MCF 10A (cell line): ENCODE results near the gene RNF207. TPM values are rescaled to one million over a fixed set of nuclear protein-coding genes. Genes with fewer than 3 reads are reported as not detected.

Experiments
- BruUV-seq: library from RNA; stranded (reverse); fragments of 400-500 nt; replicated peaks from 2 replicates; lab custom pipeline; 2021; lab: Mats Ljungman, UMichigan
- CTCF ChIA-PET: fragments of 300-600 bp; sonication (Branson Sonifier 250); formaldehyde crosslinking; extraction: SDS; loops from one replicate; lab custom pipeline; 2021; ENCODE audit warnings: antibody characterized with exemption, inconsistent platforms; lab: Yijun Ruan, JAX
- POLR2A ChIA-PET: fragments of 300-600, 350-650 bp; sonication (Branson Sonifier 250); formaldehyde crosslinking; extraction: SDS; loops from one replicate; lab custom pipeline; 2020; ENCODE audit warnings: antibody characterized with exemption, inconsistent platforms; lab: Yijun Ruan, JAX
- DNase-seq: peaks from one replicate; pipeline ENCODE4 v3.0.0-alpha.2; 2018; ENCODE audit not compliant: unreplicated experiment
- H3K27ac Mint-ChIP-seq: one replicate; pipeline ENCODE4 v1.8.0; 2022; ENCODE audit warnings: mild to moderate bottlenecking, low read depth, mixed read lengths; ENCODE audit not compliant: unreplicated experiment
- H3K27me3 Mint-ChIP-seq: one replicate; pipeline ENCODE4 v1.8.0; 2022; ENCODE audit warnings: mixed read lengths; ENCODE audit not compliant: insufficient read depth, unreplicated experiment
- H3K36me3 Mint-ChIP-seq: one replicate; pipeline ENCODE4 v1.8.0; 2022; ENCODE audit warnings: mild to moderate bottlenecking, moderate library complexity, mixed read lengths; ENCODE audit not compliant: insufficient read depth, unreplicated experiment
- H3K4me1 Mint-ChIP-seq: one replicate; pipeline ENCODE4 v1.8.0; 2022; ENCODE audit warnings: mixed read lengths; ENCODE audit not compliant: insufficient read depth, unreplicated experiment
- H3K4me3 Mint-ChIP-seq: one replicate; pipeline ENCODE4 v1.8.0; 2022; ENCODE audit warnings: mild to moderate bottlenecking, moderate library complexity, mixed read lengths; ENCODE audit not compliant: unreplicated experiment
- H3K9me3 Mint-ChIP-seq: one replicate; pipeline ENCODE4 v1.8.0; 2022; ENCODE audit warnings: mixed read lengths; ENCODE audit not compliant: unreplicated experiment
- intact Hi-C: fragments of 100-400 bp; cut with micrococcal nuclease; formaldehyde crosslinking; loops from 2 replicates; pipeline ENCODE4 v1.14.1; 2022
- total RNA-seq: library from RNA; stranded (reverse); gene quantifications from 2 replicates; pipeline ENCODE4 v1.2.3, GENCODE V29; 2022
- TF ChIP-seq, protein P1 (sequence below): fragments of 200-600 bp; IDR thresholded peaks from one replicate; pipeline ENCODE4 v1.8.0; 2022; ENCODE audit warnings: antibody characterized with exemption, mild to moderate bottlenecking; ENCODE audit not compliant: unreplicated experiment

The RNF207 gene
- total RNA-seq, 1 experiment from 2014 or later = 6.2 TPM

DNA sequence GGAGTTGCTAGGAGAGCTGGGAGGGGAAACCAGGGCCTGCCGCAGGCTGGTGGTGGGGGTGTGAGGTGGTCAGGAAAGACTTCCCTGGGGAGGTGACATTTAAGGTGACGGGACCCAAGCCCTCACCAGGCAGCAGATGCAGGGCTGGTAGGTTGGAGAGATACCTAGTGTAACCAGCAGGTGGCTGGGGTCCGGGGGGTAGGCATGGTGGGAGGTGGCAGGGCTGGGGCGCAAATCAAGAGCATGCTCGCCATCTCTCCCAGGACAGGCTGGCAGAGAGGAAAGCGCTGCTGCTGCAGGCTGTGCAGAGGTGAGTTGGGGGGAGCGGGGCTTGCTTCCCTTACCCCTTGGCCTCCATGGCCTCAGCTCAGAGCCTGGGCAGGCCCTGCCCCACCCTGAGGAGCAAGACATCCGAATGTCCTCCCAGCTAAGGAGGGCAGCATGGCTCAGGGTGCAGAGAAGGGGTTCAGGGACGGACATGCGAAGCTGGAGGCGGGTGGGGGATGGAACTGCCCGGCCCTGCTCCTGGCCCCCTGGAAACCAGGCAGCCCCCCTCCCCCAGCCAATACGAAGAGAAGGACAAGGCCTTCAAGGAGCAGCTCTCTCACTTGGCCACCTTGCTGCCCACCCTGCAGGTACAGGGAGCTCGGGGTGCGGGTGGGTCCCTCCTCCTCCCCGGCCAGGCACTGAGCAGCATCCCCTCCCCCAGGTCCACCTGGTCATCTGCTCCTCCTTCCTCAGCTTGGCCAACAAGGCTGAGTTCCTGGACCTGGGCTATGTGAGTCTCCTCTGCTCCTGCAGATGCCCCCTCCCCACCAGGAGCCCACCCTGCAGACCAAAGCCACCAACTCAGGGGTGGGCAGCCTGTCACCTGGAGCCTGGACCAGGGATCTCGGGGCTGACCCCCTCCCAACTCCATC is 4.0 kb downstream of the RNF207 start:
- POLR2A ChIA-PET = interaction anchor here (0.5 to 0.6 kb wide), 2 partner anchors 11 to 13 kb away, joined by 3 read pairs; no protein-coding TSS in a partner anchor
- DNase-seq = no peak
- no peaks in the 10 kb centered on the region for H3K36me3 Mint-ChIP-seq
- no peaks in the 10 kb centered on the region for H3K27me3 Mint-ChIP-seq
- intact Hi-C loops = loop anchor here (10.0 kb wide), 1 partner anchor 155 kb away; no protein-coding TSS in a partner anchor
- TF ChIP-seq, protein P1, sequence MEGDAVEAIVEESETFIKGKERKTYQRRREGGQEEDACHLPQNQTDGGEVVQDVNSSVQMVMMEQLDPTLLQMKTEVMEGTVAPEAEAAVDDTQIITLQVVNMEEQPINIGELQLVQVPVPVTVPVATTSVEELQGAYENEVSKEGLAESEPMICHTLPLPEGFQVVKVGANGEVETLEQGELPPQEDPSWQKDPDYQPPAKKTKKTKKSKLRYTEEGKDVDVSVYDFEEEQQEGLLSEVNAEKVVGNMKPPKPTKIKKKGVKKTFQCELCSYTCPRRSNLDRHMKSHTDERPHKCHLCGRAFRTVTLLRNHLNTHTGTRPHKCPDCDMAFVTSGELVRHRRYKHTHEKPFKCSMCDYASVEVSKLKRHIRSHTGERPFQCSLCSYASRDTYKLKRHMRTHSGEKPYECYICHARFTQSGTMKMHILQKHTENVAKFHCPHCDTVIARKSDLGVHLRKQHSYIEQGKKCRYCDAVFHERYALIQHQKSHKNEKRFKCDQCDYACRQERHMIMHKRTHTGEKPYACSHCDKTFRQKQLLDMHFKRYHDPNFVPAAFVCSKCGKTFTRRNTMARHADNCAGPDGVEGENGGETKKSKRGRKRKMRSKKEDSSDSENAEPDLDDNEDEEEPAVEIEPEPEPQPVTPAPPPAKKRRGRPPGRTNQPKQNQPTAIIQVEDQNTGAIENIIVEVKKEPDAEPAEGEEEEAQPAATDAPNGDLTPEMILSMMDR = no peak
- BruUV-seq = no TSS peak
- CTCF ChIA-PET = interaction anchor here (0.7 kb wide), 1 partner anchor 18 kb away, joined by 5 read pairs; no protein-coding TSS in a partner anchor
- no peaks in the 10 kb centered on the region for H3K9me3 Mint-ChIP-seq
- H3K4me3 Mint-ChIP-seq = no peak overlapping the region
- no peaks in the 10 kb centered on the region for H3K4me1 Mint-ChIP-seq
- H3K27ac Mint-ChIP-seq = no peak overlapping the region

DNA sequence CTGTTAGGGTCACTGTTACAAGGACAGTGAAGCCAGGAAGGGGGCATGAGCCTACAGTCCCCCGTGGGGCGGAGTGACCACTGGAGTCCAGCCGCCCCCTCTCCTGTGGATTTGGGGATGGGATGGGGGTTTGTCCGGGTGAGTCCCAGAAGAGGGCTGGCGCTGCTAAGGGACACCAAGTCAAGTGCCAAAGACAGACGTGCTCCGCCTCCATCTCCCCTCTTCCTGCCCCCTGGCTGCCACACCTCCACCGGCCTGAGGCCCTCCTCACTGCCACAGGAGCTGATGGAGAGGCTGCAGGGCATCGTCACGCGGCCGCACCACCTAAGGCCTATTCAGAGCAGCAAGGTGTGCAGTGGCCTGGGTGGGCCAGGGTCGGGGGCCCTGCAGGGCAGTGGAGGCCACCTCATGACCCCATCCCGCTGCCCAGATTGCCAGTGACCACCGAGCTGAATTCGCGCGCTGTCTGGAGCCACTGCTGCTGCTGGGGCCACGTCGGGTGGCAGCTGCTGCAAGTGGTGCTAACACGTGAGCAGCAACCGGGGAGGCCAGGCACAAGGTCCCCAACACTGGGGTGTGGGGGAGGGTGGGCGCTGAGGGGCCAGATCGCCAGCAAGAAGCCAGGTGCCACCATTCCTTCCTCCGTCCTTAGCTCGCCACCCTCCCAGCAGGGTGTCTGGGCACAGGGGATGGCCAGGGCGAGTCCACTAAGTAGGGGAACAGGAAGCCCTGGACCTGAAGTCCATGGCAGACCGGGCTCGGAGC is 4.9 kb downstream of the RNF207 start:
- DNase-seq = no peak
- ChIA-PET CTCF (interaction anchor here (0.7 kb wide), 1 partner anchor 17 kb away, joined by 5 read pairs; no protein-coding TSS in a partner anchor), POLR2A (interaction anchor here (0.6 kb wide), 1 partner anchor 10 kb away, joined by 3 read pairs; no protein-coding TSS in a partner anchor)
- Mint-ChIP-seq H3K27ac (no peak overlapping the region), H3K27me3 (no peaks in the 10 kb centered on the region), H3K4me3 (no peak overlapping the region), H3K36me3 (no peaks in the 10 kb centered on the region), H3K9me3 (no peaks in the 10 kb centered on the region), H3K4me1 (no peaks in the 10 kb centered on the region)
- intact Hi-C loops = no loop called here
- TF ChIP-seq, protein P1 = no peak
- no TSS peak for BruUV-seq

DNA sequence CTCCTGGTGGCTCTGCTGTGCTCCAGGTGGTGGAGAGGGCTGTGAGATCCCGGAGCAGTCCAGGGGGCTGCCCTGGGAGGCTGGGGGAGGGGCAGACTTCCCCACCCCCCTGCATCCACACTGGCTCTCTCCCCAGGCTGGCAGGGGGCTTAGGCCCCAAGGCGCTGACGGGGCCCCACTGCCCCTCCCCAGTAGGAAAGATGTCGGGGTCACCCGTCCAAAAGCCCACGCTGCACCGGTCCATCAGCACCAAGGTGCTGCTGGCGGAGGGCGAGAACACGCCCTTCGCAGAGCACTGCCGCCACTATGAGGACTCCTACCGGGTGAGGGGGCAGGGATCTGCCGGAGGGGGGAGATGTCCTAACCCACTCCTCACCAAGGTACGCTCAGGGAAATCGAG is 5.8 kb downstream of the RNF207 start:
- Mint-ChIP-seq H3K36me3 (no peaks in the 10 kb centered on the region), H3K27me3 (no peaks in the 10 kb centered on the region), H3K27ac (no peak overlapping the region), H3K4me3 (no peak overlapping the region), H3K4me1 (no peaks in the 10 kb centered on the region), H3K9me3 (no peaks in the 10 kb centered on the region)
- ChIA-PET CTCF (interaction anchor here (0.7 kb wide), 1 partner anchor 12 kb away, joined by 3 read pairs; the partner anchor contains the start of gene RPL22), POLR2A (no interaction called here)
- TF ChIP-seq, protein P1 = no peak
- DNase-seq = no peak
- intact Hi-C loops = no loop called here
- BruUV-seq = no TSS peak
